SK-N-SH (cell line): ENCODE data around the gene COL5A1. TPM values are rescaled to one million over a fixed set of nuclear protein-coding genes. Genes with fewer than 3 reads are reported as not detected.

Experiments
- CTCF ChIA-PET: fragments of 300-600, 350-600 bp; formaldehyde crosslinking; extraction: SDS; loops from one replicate; lab custom pipeline; 2021; lab: Yijun Ruan, JAX
- POLR2A ChIA-PET: fragments of 350-600 bp; sonication (Branson Sonifier 250); formaldehyde crosslinking; extraction: SDS; loops from one replicate; lab custom pipeline; 2020; ENCODE audit warnings: antibody characterized with exemption, inconsistent platforms; lab: Yijun Ruan, JAX
- DNase-seq: peaks from one replicate; pipeline ENCODE4 v3.0.0; 2012
- H2AFZ ChIP-seq: fragments of 200-600 bp; sonication (generic); 2 replicates; pipeline ENCODE4 v1.8.1; 2016; ENCODE audit warnings: antibody characterized with exemption, mild to moderate bottlenecking, low read depth
- H3F3A ChIP-seq: fragments of 200-600 bp; sonication (generic); replicated peaks from 2 replicates; pipeline ENCODE3; 2016; ENCODE audit warnings: antibody characterized with exemption, mild to moderate bottlenecking; ENCODE audit not compliant: insufficient read depth
- H3K27ac ChIP-seq, 2 experiments: fragments of 200-500 bp in 1 of 2; fragments of 200-600 bp in 1 of 2; sonication (Bioruptor generic) in 1 of 2; sonication (generic), shearing (Covaris generic) in 1 of 2; 2 replicates each; pipeline versions ENCODE4 v1.5.1 to v1.6.1; 2014 to 2016; ENCODE audit warnings: low read depth in 2 of 2, inconsistent platforms in 1 of 2, low read length in 1 of 2, mild to moderate bottlenecking in 1 of 2, mixed read lengths in 1 of 2
- H3K27me3 ChIP-seq: fragments of 200-600 bp; sonication (generic), shearing (Covaris generic); 2 replicates; pipeline ENCODE4 v1.6.1; 2016; ENCODE audit warnings: mixed run types; ENCODE audit not compliant: insufficient read depth
- H3K36me3 ChIP-seq, 2 experiments: fragments of 200-500 bp in 1 of 2; fragments of 200-600 bp in 1 of 2; sonication (Bioruptor generic) in 1 of 2; sonication (generic) in 1 of 2; replicated peaks in 1 of 2; 2 replicates each; pipeline versions ENCODE3 to v1.5.1; 2014 to 2016; ENCODE audit warnings: low read length in 1 of 2, mild to moderate bottlenecking in 1 of 2; ENCODE audit not compliant: insufficient read depth in 2 of 2, control insufficient read depth in 1 of 2
- H3K4me1 ChIP-seq, 2 experiments: fragments of 200-500 bp in 1 of 2; fragments of 200-600 bp in 1 of 2; sonication (Bioruptor generic) in 1 of 2; sonication (generic), shearing (Covaris generic) in 1 of 2; 2 replicates each; pipeline versions ENCODE4 v1.5.1 to v1.6.1; 2014 to 2016; ENCODE audit warnings: low read depth in 1 of 2, low read length in 1 of 2, mixed run types in 1 of 2; ENCODE audit not compliant: insufficient read depth in 2 of 2, control insufficient read depth in 1 of 2
- H3K4me2 ChIP-seq: fragments of 200-600 bp; sonication (generic), shearing (Covaris generic); 2 replicates; pipeline ENCODE4 v1.6.1; 2017; ENCODE audit warnings: mixed run types
- H3K4me3 ChIP-seq, 2 experiments: fragments of 200-500 bp in 1 of 2; fragments of 200-600 bp in 1 of 2; sonication (Bioruptor generic) in 1 of 2; sonication (generic), shearing (Covaris generic) in 1 of 2; 2 replicates each; pipeline versions ENCODE4 v1.5.1 to v1.8.1; 2014 to 2016; ENCODE audit warnings: low read depth in 2 of 2, inconsistent platforms in 1 of 2, low read length in 1 of 2, mild to moderate bottlenecking in 1 of 2, mixed read lengths in 1 of 2, moderate library complexity in 1 of 2
- H3K79me2 ChIP-seq: fragments of 200-600 bp; sonication (generic); 2 replicates; pipeline ENCODE4 v1.8.1; 2017; ENCODE audit warnings: mild to moderate bottlenecking; ENCODE audit not compliant: insufficient read depth
- H3K9ac ChIP-seq: fragments of 200-600 bp; sonication (generic); 2 replicates; pipeline ENCODE4 v1.6.1; 2017; ENCODE audit warnings: mixed run types
- H3K9me2 ChIP-seq: fragments of 200-600 bp; sonication (generic); 2 replicates; pipeline ENCODE4 v1.6.1; 2017; ENCODE audit warnings: mixed run types
- H3K9me3 ChIP-seq: fragments of 200-600 bp; sonication (generic); 2 replicates; pipeline ENCODE4 v1.6.1; 2017; ENCODE audit warnings: mixed run types, mild to moderate bottlenecking, moderate library complexity
- H4K20me1 ChIP-seq: fragments of 200-600 bp; sonication (generic); 2 replicates; pipeline ENCODE4 v1.6.1; 2017; ENCODE audit warnings: mild to moderate bottlenecking, mixed run types; ENCODE audit not compliant: insufficient read depth
- ELF1 ChIP-seq: IDR thresholded peaks from 2 replicates; pipeline ENCODE4 v1.4.0; 2012
- EP300 ChIP-seq, 2 experiments: IDR thresholded peaks; 2 replicates each; pipeline versions ENCODE4 v1.4.0 to v1.6.1; 2012; ENCODE audit warnings: borderline replicate concordance in 1 of 2, low read depth in 1 of 2, low read length in 1 of 2
- EZH2phosphoT487 ChIP-seq: fragments of 200-600 bp; sonication (generic); IDR thresholded peaks from 2 replicates; pipeline ENCODE4 v1.6.1; 2017; ENCODE audit warnings: low read depth, mixed run types, mild to moderate bottlenecking, antibody characterized with exemption, moderate library complexity, borderline replicate concordance
- FOXJ3 ChIP-seq: sonication (generic); formaldehyde crosslinking; IDR thresholded peaks from 2 replicates; pipeline ENCODE4 v1.5.1; 2020; ENCODE audit warnings: mild to moderate bottlenecking, missing genetic modification reagents
- FOXM1 ChIP-seq: IDR thresholded peaks from 2 replicates; pipeline ENCODE4 v1.4.0; 2012; ENCODE audit warnings: low read depth, mild to moderate bottlenecking
- MEF2A ChIP-seq: IDR thresholded peaks from 2 replicates; pipeline ENCODE4 v1.4.0; 2012; ENCODE audit warnings: low read depth, borderline replicate concordance
- MXI1 ChIP-seq: IDR thresholded peaks from 2 replicates; pipeline ENCODE4 v1.6.1; 2012; ENCODE audit warnings: mild to moderate bottlenecking, low read depth, low read length, improper control_type of control experiment
- NFIC ChIP-seq: IDR thresholded peaks from 2 replicates; pipeline ENCODE4 v1.4.0; 2012; ENCODE audit warnings: borderline replicate concordance
- NRF1 ChIP-seq: IDR thresholded peaks from 2 replicates; pipeline ENCODE4 v1.6.1; 2012; ENCODE audit warnings: low read depth, mild to moderate bottlenecking, low read length
- PBX3 ChIP-seq: IDR thresholded peaks from 2 replicates; pipeline ENCODE4; 2012
- POLR2AphosphoS5 ChIP-seq: IDR thresholded peaks from 2 replicates; pipeline ENCODE4 v1.6.1; 2012; ENCODE audit warnings: low read depth, low read length
- RCOR1 ChIP-seq: fragments of 150-350 bp; IDR thresholded peaks from 2 replicates; pipeline ENCODE4 v1.6.1; 2017; ENCODE audit warnings: antibody characterized with exemption, low read length
- RXRA ChIP-seq: IDR thresholded peaks from 2 replicates; pipeline ENCODE4 v1.4.0; 2012; ENCODE audit warnings: low read depth, mild to moderate bottlenecking, borderline replicate concordance
- SIN3A ChIP-seq: IDR thresholded peaks from 2 replicates; pipeline ENCODE4 v1.6.1; 2012; ENCODE audit warnings: low read depth, mild to moderate bottlenecking, low read length, moderate library complexity, borderline replicate concordance
- TAF1 ChIP-seq: IDR thresholded peaks from 2 replicates; pipeline ENCODE4 v1.6.1; 2012; ENCODE audit warnings: low read depth, mild to moderate bottlenecking, low read length, moderate library complexity, borderline replicate concordance
- TEAD4 ChIP-seq: IDR thresholded peaks from 2 replicates; pipeline ENCODE4 v1.4.0; 2012; ENCODE audit warnings: mild to moderate bottlenecking, borderline replicate concordance; ENCODE audit not compliant: insufficient read depth
- USF2 ChIP-seq: fragments of 150-350 bp; IDR thresholded peaks from 2 replicates; pipeline ENCODE4 v1.6.1; 2017; ENCODE audit warnings: antibody characterized with exemption, low read length, low read depth, borderline replicate concordance
- ZBTB33 ChIP-seq: IDR thresholded peaks from 2 replicates; pipeline ENCODE4 v1.4.0; 2012; ENCODE audit warnings: low read depth, borderline replicate concordance
- WGBS: methylation state at CpG from one replicate; pipeline ENCODE4 v1.1.6; 2017; ENCODE audit warnings: low lambda C conversion rate; 5-methylcytosine and 5-hydroxymethylcytosine counted together
- polyA plus RNA-seq, 3 experiments: library from polyadenylated mRNA; depleted of rRNA; stranded (reverse); fragments of >200 nt; gene quantifications; 2 replicates each; pipeline ENCODE4 v1.2.3, GENCODE V29; 2012

The COL5A1 gene
- polyA plus RNA-seq, 1 of the 3 experiments (the other 2 are of a cell fraction), result 73.8 TPM

GRCh38 chr9:134627417-134628353 is 13.9 kb upstream of the COL5A1 start:
- 94% methylated on average over 38 of the region's 39 CpGs for WGBS
- no peaks in the 10 kb centered on the region for H4K20me1 ChIP-seq
- CTCF ChIA-PET, result no interaction called here

More at GRCh38 chr9:134627417-134628353, 13.9 kb upstream of the COL5A1 start:
- Histone ChIP-seq H3K4me2 (no peak overlapping the region), H3F3A (peaks cover 18% of the 10 kb centered on the region), H2AFZ (no peak overlapping the region), H3K4me1 (peaks cover 0 to 32% of the 10 kb centered on the region in 2 experiments; a peak in 3 of 4 replicates), H3K9ac (0 out of 2 replicates have a peak overlapping the region, but pooled peaks have one; percentile 18), H3K79me2 (no peaks in the 10 kb centered on the region), H3K36me3 (no peaks in the 10 kb centered on the region), H3K9me3 (no peaks in the 10 kb centered on the region), H3K27ac (no peak overlapping the region; a peak in 1 of 4 replicates), H3K27me3 (no peaks in the 10 kb centered on the region), H3K9me2 (no peaks in the 10 kb centered on the region), H3K4me3 (no peak overlapping the region)
- POLR2A ChIA-PET, result no interaction called here
- TF ChIP-seq USF2 (no peak), FOXJ3 (CRISPR knock-in tag) (no peak), SIN3A (no peak), POLR2AphosphoS5 (no peak), MXI1 (no peak), NRF1 (no peak), ELF1 (no peak), RXRA (no peak), TEAD4 (no peak), PBX3 (no peak), ZBTB33 (no peak), TAF1 (no peak), FOXM1 (no peak), RCOR1 (no peak), NFIC (no peak), MEF2A (no peak), EZH2phosphoT487 (no peak), EP300 (IDR thresholded peaks at IDR 0.05; ENCODE audit: borderline replicate concordance in 1 of 2, low read depth in 1 of 2, low read length in 1 of 2) (no peak)
- DNase-seq, result no peak
